HG03103 (cell line): ENCODE measurements around the gene ZNF326.

ENCODE experiments used
- ATAC-seq: cut with Tn5 transposase; IDR thresholded peaks from one replicate; pipeline ENCODE4 v1.9.1; 2021; ENCODE audit warnings: low read depth; ENCODE audit not compliant: unreplicated experiment

Gene ZNF326

GRCh38 chr1:89994805-89995597 is at the start of gene ZNF326:
TSS of gene ZNF326 (plus strand) at chr1:89995110. CDS start at chr1:89995258, 148 bp downstream.
- ATAC-seq, result peak; percentile 96

DNA sequence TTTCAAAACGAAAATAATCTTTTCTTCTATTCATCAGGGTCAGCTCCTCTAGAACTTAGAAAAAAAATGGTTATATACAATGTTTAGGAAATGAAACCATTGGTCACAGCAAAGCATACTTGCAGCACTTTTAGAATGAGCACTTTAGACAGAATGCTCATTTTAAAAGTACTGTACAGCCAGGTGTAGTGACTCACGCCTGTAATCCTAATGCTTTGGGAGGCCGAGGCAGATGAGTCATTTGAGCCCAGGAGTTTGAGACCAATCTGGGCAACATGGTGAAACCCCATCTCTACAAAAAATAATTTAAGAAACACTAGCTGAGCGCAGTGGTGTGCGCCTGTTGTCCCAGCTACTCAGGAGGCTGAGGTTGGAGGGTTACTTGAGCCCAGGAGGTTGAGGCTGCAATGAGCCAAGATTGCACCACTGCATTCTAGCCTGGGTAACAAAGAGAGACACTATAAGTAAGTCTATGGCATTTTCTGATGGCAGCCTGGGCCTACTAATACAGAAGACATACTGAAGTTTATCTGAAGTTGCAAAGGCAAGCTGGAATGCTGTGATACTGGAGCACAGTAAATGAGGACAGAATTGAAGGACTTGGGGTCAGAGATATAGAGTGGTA is 48.9 kb upstream of the ZNF326 start:
- ATAC-seq, result peak; percentile 88

- ATAC-seq, result no peak
Observed at GRCh38 chr1:89946532-89946931, 48.4 kb upstream of the ZNF326 start.

DNA sequence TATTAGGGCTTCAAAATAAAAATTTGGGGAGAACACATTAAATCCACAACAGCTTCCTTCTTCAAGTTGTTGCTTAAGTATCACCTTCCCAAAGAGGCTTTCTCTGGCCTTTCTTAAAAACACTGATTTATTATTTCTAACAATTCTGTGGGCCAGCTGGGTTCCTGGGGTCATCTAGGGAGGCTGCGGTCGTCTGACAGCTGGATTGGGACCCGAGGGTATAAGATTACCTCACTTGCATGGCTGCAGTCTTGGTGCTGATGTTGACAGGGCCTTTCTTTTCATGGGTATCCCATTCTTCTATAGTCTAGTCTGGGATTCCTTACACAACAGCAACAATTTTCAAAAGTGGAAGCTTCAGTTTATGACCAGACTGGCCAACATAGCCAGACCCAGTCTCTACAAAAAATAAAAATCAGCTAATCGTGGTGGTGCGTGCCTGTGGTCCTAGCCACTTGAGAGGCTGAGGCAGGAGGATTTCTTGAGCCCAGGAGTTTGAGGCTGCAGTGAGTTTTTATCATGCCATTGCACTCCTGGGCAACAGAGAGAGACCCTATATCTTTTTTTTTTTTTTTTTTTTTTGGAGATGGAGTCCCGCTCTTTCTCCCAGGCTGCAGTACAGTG is 46.1 kb upstream of the ZNF326 start:
- no peak for ATAC-seq

DNA sequence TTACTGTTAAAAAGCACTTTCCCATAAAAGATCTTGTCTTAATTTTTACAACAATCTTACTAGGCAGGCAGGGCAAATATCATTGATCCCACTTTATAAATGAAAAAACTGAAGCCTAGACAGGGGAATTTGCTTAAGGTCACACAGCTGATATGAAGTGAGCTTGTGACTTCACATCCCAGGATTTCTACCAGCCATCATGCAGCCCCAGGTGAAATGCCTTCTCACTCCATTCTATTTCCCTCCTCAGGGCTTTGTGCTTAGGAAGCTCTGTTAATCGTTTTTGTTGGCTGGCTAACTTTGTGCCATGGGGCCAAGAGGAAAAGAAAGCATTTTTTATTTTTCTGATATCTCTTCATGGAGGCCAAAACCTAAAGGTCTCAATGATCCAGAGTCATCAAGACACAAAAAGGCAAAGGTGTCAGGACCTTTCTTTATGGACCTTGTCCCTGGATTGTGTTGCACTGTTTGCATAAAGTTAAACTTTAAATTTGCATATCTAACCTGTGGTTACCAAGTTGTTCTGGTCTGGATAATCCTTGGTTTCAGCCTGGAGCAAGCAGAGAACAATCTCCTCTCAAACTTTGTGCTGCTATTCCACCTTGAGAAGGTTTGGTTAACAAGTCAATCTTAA is 44.8 kb upstream of the ZNF326 start:
- no peak for ATAC-seq

DNA sequence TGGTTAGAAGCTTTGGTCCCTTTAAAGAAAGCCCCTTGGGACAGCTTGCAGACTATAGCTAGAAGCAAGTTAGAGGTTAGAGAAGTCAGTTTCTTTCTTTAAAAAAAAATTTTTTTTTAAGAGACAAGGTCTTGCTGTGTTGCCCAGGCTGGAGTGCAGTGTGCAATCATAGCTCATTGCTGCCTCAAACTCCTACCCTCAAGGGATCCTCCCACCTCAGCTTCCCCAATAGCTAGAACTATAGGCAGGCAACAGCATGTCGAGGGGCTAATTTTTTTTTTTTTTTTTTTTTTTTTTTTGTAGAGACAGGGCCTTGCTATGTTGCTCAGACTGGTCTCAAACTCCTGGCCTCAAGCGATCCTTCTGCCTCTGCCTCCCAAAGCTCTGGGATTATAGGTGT is 44.2 kb upstream of the ZNF326 start:
- ATAC-seq, result no peak

- ATAC-seq, result no peak
Observed at GRCh38 chr1:89951766-89952604, 42.9 kb upstream of the ZNF326 start.

- ATAC-seq, result no peak
Observed at GRCh38 chr1:89952605-89953130, 42.2 kb upstream of the ZNF326 start.

DNA sequence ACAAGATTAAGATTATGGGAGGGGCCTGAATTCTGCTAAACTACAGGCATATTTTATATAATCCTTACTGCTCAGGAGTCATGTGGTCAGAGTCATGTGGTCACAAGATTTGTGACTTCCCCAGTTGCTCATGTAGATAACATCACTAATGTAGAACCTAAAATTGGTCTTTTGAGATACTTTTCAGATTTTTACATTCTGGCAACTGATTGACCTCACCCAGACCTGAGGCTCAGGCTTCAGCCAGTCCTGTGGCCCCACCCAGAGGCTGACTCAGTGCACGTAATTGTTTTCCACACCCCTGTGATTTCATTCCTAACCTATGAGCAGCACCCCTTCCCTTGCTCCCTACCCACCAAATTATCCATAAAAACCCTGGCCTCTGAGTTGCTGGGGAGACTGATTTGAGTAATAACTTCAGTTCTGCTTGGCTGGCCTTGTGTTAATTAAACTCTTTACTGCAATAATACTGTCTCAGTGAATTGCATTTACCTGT is 41.7 kb upstream of the ZNF326 start:
- peak; percentile 57 for ATAC-seq

DNA sequence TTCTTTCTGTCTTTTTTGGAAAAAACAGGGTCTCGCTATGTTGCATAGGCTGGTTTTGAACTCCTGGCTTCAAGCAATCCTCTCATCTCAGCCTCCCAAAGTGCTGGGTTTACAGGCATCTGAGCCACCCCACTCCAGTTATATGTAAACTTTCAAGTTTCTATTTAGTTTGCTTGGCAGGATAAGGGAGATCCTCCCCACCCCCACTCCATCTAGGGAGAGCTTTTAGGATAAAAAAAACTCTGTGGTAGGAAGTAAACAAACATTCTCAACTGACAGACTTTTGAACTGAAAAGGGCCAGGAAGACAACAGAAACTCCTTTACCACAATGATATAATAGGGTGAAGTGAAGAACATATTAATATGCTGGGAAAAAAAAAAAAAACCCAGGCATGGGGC is 41.0 kb upstream of the ZNF326 start:
- ATAC-seq, result no peak

GRCh38 chr1:89954401-89954800 is 40.5 kb upstream of the ZNF326 start:
- no peak for ATAC-seq

GRCh38 chr1:89955311-89956205 is 39.4 kb upstream of the ZNF326 start:
- no peak for ATAC-seq

GRCh38 chr1:89957107-89957506 is 37.8 kb upstream of the ZNF326 start:
- no peak for ATAC-seq

GRCh38 chr1:89958851-89959654 is 35.9 kb upstream of the ZNF326 start:
- no peak for ATAC-seq

DNA sequence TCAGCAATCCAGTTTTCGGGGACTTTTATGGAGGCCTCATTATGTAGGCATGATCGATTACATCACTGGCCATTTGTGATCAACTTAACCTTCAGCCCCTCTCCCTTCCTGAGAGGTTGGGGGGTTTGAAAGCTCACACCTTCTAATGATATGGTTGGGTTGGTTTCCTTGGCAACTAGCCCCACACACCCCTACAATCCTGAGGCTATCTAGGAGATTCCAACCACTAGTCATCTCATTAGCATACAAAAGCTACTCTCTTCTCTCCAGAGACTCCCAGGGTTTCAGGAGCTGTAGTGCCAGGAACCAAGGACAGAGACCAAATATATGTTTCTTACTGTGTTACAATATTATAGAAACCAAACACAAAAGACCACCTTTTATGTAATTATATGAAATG is 35.2 kb upstream of the ZNF326 start:
- ATAC-seq, result no peak

- ATAC-seq, result no peak
Observed at GRCh38 chr1:89962024-89962741, 32.7 kb upstream of the ZNF326 start.

- ATAC-seq, result no peak
Observed at GRCh38 chr1:89962742-89963075, 32.2 kb upstream of the ZNF326 start.
